HepG2 (cell line): ENCODE measurements around the gene FAM89B. TPM values are rescaled to one million over a fixed set of nuclear protein-coding genes. Genes with fewer than 3 reads are reported as not detected.

Experiments used
- ARNT ChIP-seq: fragments of 450-650 bp; IDR thresholded peaks from 2 replicates; pipeline ENCODE4 v1.6.1; 2017
- CEBPG ChIP-seq: IDR thresholded peaks from 2 replicates; pipeline ENCODE4 v1.6.1; 2016
- CREB3 ChIP-seq: sonication (generic); formaldehyde crosslinking; IDR thresholded peaks from 2 replicates; pipeline ENCODE4 v1.5.0; 2020; ENCODE audit warnings: missing genetic modification reagents
- ETV6 ChIP-seq: sonication (generic); formaldehyde crosslinking; conservative IDR thresholded peaks from 2 replicates; pipeline ENCODE4 v1.4.0; 2020; ENCODE audit warnings: missing genetic modification reagents
- GATAD1 ChIP-seq: IDR thresholded peaks from 2 replicates; pipeline ENCODE4 v1.6.1; 2016; ENCODE audit warnings: missing genetic modification reagents, missing compliant biosample characterization
- GPN1 ChIP-seq: sonication (generic); formaldehyde crosslinking; IDR thresholded peaks from 2 replicates; pipeline ENCODE4 v1.5.1; 2020; ENCODE audit warnings: missing genetic modification reagents, borderline replicate concordance
- HOXA3 ChIP-seq: sonication (generic); formaldehyde crosslinking; IDR thresholded peaks from 2 replicates; pipeline ENCODE4 v1.5.0; 2020; ENCODE audit warnings: missing genetic modification reagents
- KAT2B ChIP-seq: fragments of 150-350 bp; IDR thresholded peaks from 2 replicates; pipeline ENCODE4 v1.6.1; 2014; ENCODE audit warnings: low read depth, low read length, borderline replicate concordance
- LRRFIP1 ChIP-seq: sonication (generic); formaldehyde crosslinking; conservative IDR thresholded peaks from 2 replicates; pipeline ENCODE4 v1.4.0; 2020; ENCODE audit warnings: missing genetic modification reagents
- MAFF ChIP-seq: IDR thresholded peaks from 2 replicates; pipeline ENCODE4 v1.6.1; 2011; ENCODE audit warnings: low read depth, low read length, improper control_type of control experiment
- NCOA2 ChIP-seq: sonication (generic); formaldehyde crosslinking; IDR thresholded peaks from 2 replicates; pipeline ENCODE4 v1.8.0; 2022; ENCODE audit warnings: inconsistent platforms
- NFYB ChIP-seq: sonication (generic); formaldehyde crosslinking; IDR thresholded peaks from 2 replicates; pipeline ENCODE4 v1.4.0; 2020; ENCODE audit warnings: missing genetic modification reagents
- NR3C1 ChIP-seq: sonication (generic); formaldehyde crosslinking; IDR thresholded peaks from 2 replicates; pipeline ENCODE4 v1.4.0; 2020; ENCODE audit warnings: missing genetic modification reagents
- RBM39 ChIP-seq: fragments of 200-400 bp; formaldehyde crosslinking; IDR thresholded peaks from one replicate; pipeline ENCODE4 v1.6.1; 2018; ENCODE audit warnings: antibody characterized with exemption, mild to moderate bottlenecking, low read depth, low read length; ENCODE audit not compliant: poor library complexity, severe bottlenecking
- RXRB ChIP-seq: IDR thresholded peaks from 2 replicates; pipeline ENCODE4 v1.6.1; 2016; ENCODE audit warnings: borderline replicate concordance, missing genetic modification reagents, missing compliant biosample characterization
- SOX6 ChIP-seq, 2 experiments: fragments of 450-650 bp in 1 of 2; sonication (generic) in 1 of 2; formaldehyde crosslinking in 1 of 2; IDR thresholded peaks; 2 replicates each; pipeline versions ENCODE4 v1.4.0 to v1.6.1; 2017 to 2020; ENCODE audit warnings: antibody characterized with exemption in 1 of 2, mild to moderate bottlenecking in 1 of 2, missing genetic modification reagents in 1 of 2
- WIZ ChIP-seq: sonication (generic); formaldehyde crosslinking; IDR thresholded peaks from 2 replicates; pipeline ENCODE4 v1.5.1; 2020; ENCODE audit warnings: mild to moderate bottlenecking, missing genetic modification reagents
- ZIK1 ChIP-seq: sonication (generic); formaldehyde crosslinking; IDR thresholded peaks from 2 replicates; pipeline ENCODE4 v1.5.0; 2020; ENCODE audit warnings: mild to moderate bottlenecking, low read depth, missing genetic modification reagents, borderline replicate concordance
- ZNF224 ChIP-seq: sonication (generic); formaldehyde crosslinking; IDR thresholded peaks from 2 replicates; pipeline ENCODE4 v1.5.0; 2020; ENCODE audit warnings: mild to moderate bottlenecking, missing genetic modification reagents
- ZNF496 ChIP-seq: sonication (generic); formaldehyde crosslinking; IDR thresholded peaks from 2 replicates; pipeline ENCODE4 v1.8.1; 2023; ENCODE audit warnings: mild to moderate bottlenecking, moderate library complexity, missing genetic modification reagents; ENCODE audit not compliant: insufficient replicate concordance
- ZNF543 ChIP-seq: sonication (generic); formaldehyde crosslinking; IDR thresholded peaks from 2 replicates; pipeline ENCODE4 v1.4.0; 2020; ENCODE audit warnings: mild to moderate bottlenecking, missing genetic modification reagents
- ZNF670 ChIP-seq: sonication (generic); formaldehyde crosslinking; IDR thresholded peaks from 2 replicates; pipeline ENCODE4 v1.8.0; 2022; ENCODE audit warnings: mild to moderate bottlenecking, missing genetic modification reagents, borderline replicate concordance
- ZNF737 ChIP-seq: sonication (generic); formaldehyde crosslinking; IDR thresholded peaks from 2 replicates; pipeline ENCODE4 v1.5.0; 2020; ENCODE audit warnings: missing genetic modification reagents, mild to moderate bottlenecking, borderline replicate concordance
- ZNF792 ChIP-seq: IDR thresholded peaks from 2 replicates; pipeline ENCODE4 v1.6.1; 2016
- polyA plus RNA-seq, 8 experiments: library from polyadenylated mRNA; depleted of rRNA in 3 of 8; stranded (reverse) in 7 of 8; unstranded in 1 of 8; fragments of >200 nt; fragmentation: Illumina TruSeq in 4 of 8; extraction: Trizol in 4 of 8; gene quantifications; 2 replicates each; pipeline versions ENCODE4 v1.2.1 to v1.2.3, GENCODE V29; 2011 to 2016; ENCODE audit warnings: low read depth in 4 of 8, missing spikeins in 1 of 8, mixed read lengths in 1 of 8; ENCODE audit not compliant: insufficient read depth in 1 of 8
- total RNA-seq, 5 experiments: library from RNA; depleted of rRNA; stranded (reverse); fragments of >200 nt; fragmentation: Illumina TruSeq; extraction: Trizol; gene quantifications; 2 replicates each; pipeline ENCODE4 v1.2.3, GENCODE V29; 2016; ENCODE audit warnings: low read depth in 1 of 5
- TF ChIP-seq, protein P1 (sequence below): sonication (generic); formaldehyde crosslinking; IDR thresholded peaks from 2 replicates; pipeline ENCODE4 v1.5.1; 2020; ENCODE audit warnings: missing genetic modification reagents, mild to moderate bottlenecking, borderline replicate concordance
- TF ChIP-seq, protein P2 (sequence below): sonication (generic); formaldehyde crosslinking; IDR thresholded peaks from 2 replicates; pipeline ENCODE4 v1.5.1; 2020; ENCODE audit warnings: missing genetic modification reagents, mild to moderate bottlenecking, borderline replicate concordance

FAM89B gene
- total and polyA plus RNA-seq, 2 of the 13 experiments (the other 11 are each of a cell fraction or from before 2014, with no cell fraction given) = 5.7 to 8.0 TPM

DNA sequence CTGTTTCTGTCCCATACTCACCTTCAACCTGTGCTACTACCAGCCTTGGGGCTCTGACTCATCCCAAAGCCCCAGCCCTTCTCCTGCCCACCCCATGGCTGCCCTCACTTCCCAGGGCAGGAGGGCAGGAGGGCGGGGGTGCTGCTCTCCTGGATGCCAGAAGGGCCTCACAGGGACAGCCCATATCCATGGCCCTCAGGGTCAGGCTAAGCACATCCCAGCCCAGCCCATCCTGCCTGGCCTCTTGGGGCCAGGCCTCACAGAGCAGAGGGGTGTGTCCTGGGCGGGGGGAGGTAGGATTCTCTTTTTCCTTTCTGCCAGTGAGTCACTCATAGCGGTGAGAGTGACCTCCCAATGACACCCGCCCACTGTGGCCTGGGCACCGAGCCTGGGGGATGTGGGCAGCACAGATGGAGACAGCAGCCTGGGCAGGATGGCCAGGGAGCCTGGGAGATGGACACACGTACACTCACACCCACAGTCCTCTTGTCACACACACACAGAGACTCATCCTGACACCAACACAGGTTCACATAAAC, 16.6 kb upstream of the FAM89B start (continued):
- TF ChIP-seq, protein P1, sequence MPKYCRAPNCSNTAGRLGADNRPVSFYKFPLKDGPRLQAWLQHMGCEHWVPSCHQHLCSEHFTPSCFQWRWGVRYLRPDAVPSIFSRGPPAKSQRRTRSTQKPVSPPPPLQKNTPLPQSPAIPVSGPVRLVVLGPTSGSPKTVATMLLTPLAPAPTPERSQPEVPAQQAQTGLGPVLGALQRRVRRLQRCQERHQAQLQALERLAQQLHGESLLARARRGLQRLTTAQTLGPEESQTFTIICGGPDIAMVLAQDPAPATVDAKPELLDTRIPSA (CRISPR knock-in tag) = no peak
- TF ChIP-seq LRRFIP1 (CRISPR knock-in tag) = no peak
- no peak for TF ChIP-seq ZNF224
- no peak for TF ChIP-seq ZIK1 (CRISPR knock-in tag)
- no peak for TF ChIP-seq ARNT
- no peak for TF ChIP-seq MAFF
- no peak for TF ChIP-seq GPN1 (CRISPR knock-in tag)
- TF ChIP-seq RBM39 = no peak
- 0 out of 2 replicates have a peak, but pooled peaks have one; percentile 46 for TF ChIP-seq HOXA3
- no peak for TF ChIP-seq NFYB
- no peak for TF ChIP-seq WIZ (CRISPR knock-in tag)
- TF ChIP-seq RXRB (CRISPR knock-in tag) = peak; percentile 79
- TF ChIP-seq NR3C1 (CRISPR knock-in tag) = no peak
- no peak for TF ChIP-seq ZNF792 (CRISPR knock-in tag)
- TF ChIP-seq SOX6 (IDR thresholded peaks at IDR 0.05) = no peak
- TF ChIP-seq SOX6 (CRISPR knock-in tag; IDR thresholded peaks at IDR 0.05) = no peak
- TF ChIP-seq ZNF670 (CRISPR knock-in tag) = no peak
- TF ChIP-seq ZNF496 (CRISPR knock-in tag) = no peak
- no peak for TF ChIP-seq CREB3
- TF ChIP-seq CEBPG (CRISPR knock-in tag) = 0 out of 2 replicates have a peak, but pooled peaks have one; percentile 20
- 0 out of 2 replicates have a peak, but pooled peaks have one; percentile 37 for TF ChIP-seq ZNF543
- TF ChIP-seq, protein P2, sequence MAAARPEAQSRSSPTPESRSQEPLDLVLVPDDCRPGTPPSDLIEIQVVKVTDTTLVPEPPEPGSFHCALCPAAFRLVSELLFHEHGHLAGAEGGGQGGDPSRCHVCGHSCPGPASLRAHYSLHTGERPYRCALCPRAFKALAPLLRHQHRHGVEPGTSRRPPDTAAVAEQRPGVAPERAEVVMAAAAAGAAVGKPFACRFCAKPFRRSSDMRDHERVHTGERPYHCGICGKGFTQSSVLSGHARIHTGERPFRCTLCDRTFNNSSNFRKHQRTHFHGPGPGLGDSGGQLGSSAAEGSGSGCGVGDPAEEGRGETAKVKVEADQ (CRISPR knock-in tag) = no peak
- TF ChIP-seq ZNF737 (CRISPR knock-in tag) = no peak
- TF ChIP-seq ETV6 (CRISPR knock-in tag) = no peak
- 0 out of 2 replicates have a peak, but pooled peaks have one; percentile 24 for TF ChIP-seq GATAD1 (CRISPR knock-in tag)
- peak; percentile 13; the same call in 1 of the 2 replicates for TF ChIP-seq NCOA2 (CRISPR knock-in tag)
- TF ChIP-seq KAT2B = no peak
